ENCODE results near the gene MIB1.

Gene MIB1

GRCh38 chr18:21798126-21798525 lies 57.5 kb downstream of the MIB1 start:
- H3K27me3 ChIP-seq, result no peaks in the 10 kb centered on the region
- no peaks in the 10 kb centered on the region for H3K36me3 ChIP-seq
- no peak for TF ChIP-seq CTCF (IDR thresholded peaks at IDR 0.05; ENCODE audit: low read depth, low read length)
- no peaks in the 10 kb centered on the region for H3K9me3 ChIP-seq
- H3K4me3 ChIP-seq (ENCODE audit: low read depth, low read length), result no peak overlapping the region
- DNase-seq, result no peak
- no peaks in the 10 kb centered on the region for H3K4me1 ChIP-seq

- DNase-seq, result no peak
- no peaks in the 10 kb centered on the region for H3K36me3 ChIP-seq
- no peak for TF ChIP-seq CTCF (IDR thresholded peaks at IDR 0.05; ENCODE audit: low read depth, low read length)
- no peaks in the 10 kb centered on the region for H3K9me3 ChIP-seq
- H3K27me3 ChIP-seq, result no peaks in the 10 kb centered on the region
- no peaks in the 10 kb centered on the region for H3K4me1 ChIP-seq
- no peak overlapping the region for H3K4me3 ChIP-seq (ENCODE audit: low read depth, low read length)
Observed at GRCh38 chr18:21799721-21800120, 59.1 kb downstream of the MIB1 start.

- DNase-seq, result no peak
- no peak for TF ChIP-seq CTCF (IDR thresholded peaks at IDR 0.05; ENCODE audit: low read depth, low read length)
- H3K27me3 ChIP-seq, result no peaks in the 10 kb centered on the region
- no peak overlapping the region for H3K4me3 ChIP-seq (ENCODE audit: low read depth, low read length)
- H3K9me3 ChIP-seq, result no peaks in the 10 kb centered on the region
- no peaks in the 10 kb centered on the region for H3K36me3 ChIP-seq
- H3K4me1 ChIP-seq, result no peaks in the 10 kb centered on the region
Observed at GRCh38 chr18:21803495-21803894, 62.9 kb downstream of the MIB1 start.

GRCh38 chr18:21805771-21806366 lies 65.3 kb downstream of the MIB1 start:
- Histone ChIP-seq H3K27me3 (no peaks in the 10 kb centered on the region), H3K36me3 (no peaks in the 10 kb centered on the region), H3K9me3 (no peaks in the 10 kb centered on the region), H3K4me3 (ENCODE audit: low read depth, low read length) (no peak overlapping the region), H3K4me1 (no peaks in the 10 kb centered on the region)
- DNase-seq, result no peak
- no peak for TF ChIP-seq CTCF (IDR thresholded peaks at IDR 0.05; ENCODE audit: low read depth, low read length)

GRCh38 chr18:21808185-21808584 lies 67.6 kb downstream of the MIB1 start:
- DNase-seq, result no peak
- no peaks in the 10 kb centered on the region for H3K36me3 ChIP-seq
- H3K4me1 ChIP-seq, result no peaks in the 10 kb centered on the region
- no peak overlapping the region for H3K4me3 ChIP-seq (ENCODE audit: low read depth, low read length)
- no peaks in the 10 kb centered on the region for H3K9me3 ChIP-seq
- no peak for TF ChIP-seq CTCF (IDR thresholded peaks at IDR 0.05; ENCODE audit: low read depth, low read length)
- H3K27me3 ChIP-seq, result no peaks in the 10 kb centered on the region

GRCh38 chr18:21809725-21810124 lies 69.1 kb downstream of the MIB1 start:
- H3K9me3 ChIP-seq, result no peaks in the 10 kb centered on the region
- no peaks in the 10 kb centered on the region for H3K27me3 ChIP-seq
- H3K4me1 ChIP-seq, result no peaks in the 10 kb centered on the region
- DNase-seq, result no peak
- no peak overlapping the region for H3K4me3 ChIP-seq (ENCODE audit: low read depth, low read length)
- no peaks in the 10 kb centered on the region for H3K36me3 ChIP-seq
- TF ChIP-seq CTCF (IDR thresholded peaks at IDR 0.05; ENCODE audit: low read depth, low read length), result no peak
